HG03060 (cell line): ENCODE results near the gene MAPK4.

Experiments used
- ATAC-seq: cut with Tn5 transposase; IDR thresholded peaks from one replicate; pipeline ENCODE4 v1.9.1; 2021; ENCODE audit warnings: low read depth, moderate number of reproducible peaks; ENCODE audit not compliant: unreplicated experiment

The MAPK4 gene

DNA sequence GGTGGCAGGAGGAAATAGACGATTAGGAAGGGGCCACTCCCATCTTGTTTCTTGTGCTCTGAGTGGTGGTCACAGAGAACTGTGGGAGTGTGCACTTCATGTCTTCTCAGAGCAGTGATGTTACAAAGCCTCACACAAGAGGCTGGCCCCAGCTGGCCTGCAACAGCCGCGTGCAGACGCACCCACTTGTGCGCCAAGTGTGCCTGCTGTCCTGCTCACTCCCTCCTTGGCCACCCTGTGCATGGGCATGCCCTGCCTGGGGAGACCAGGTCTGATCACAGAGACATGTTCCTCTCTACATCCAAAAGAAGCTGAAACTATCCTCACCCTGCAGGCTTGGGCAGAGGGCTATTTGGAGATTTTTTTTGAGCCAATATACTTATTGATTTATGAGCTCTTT lies 151.5 kb downstream of the MAPK4 start:
- ATAC-seq, result no peak

- no peak for ATAC-seq
Observed at GRCh38 chr18:50715919-50716318, 156.0 kb downstream of the MAPK4 start.

GRCh38 chr18:50716902-50717301 lies 157.0 kb downstream of the MAPK4 start:
- ATAC-seq, result no peak

GRCh38 chr18:50717563-50717962 lies 157.7 kb downstream of the MAPK4 start:
- ATAC-seq, result no peak

DNA sequence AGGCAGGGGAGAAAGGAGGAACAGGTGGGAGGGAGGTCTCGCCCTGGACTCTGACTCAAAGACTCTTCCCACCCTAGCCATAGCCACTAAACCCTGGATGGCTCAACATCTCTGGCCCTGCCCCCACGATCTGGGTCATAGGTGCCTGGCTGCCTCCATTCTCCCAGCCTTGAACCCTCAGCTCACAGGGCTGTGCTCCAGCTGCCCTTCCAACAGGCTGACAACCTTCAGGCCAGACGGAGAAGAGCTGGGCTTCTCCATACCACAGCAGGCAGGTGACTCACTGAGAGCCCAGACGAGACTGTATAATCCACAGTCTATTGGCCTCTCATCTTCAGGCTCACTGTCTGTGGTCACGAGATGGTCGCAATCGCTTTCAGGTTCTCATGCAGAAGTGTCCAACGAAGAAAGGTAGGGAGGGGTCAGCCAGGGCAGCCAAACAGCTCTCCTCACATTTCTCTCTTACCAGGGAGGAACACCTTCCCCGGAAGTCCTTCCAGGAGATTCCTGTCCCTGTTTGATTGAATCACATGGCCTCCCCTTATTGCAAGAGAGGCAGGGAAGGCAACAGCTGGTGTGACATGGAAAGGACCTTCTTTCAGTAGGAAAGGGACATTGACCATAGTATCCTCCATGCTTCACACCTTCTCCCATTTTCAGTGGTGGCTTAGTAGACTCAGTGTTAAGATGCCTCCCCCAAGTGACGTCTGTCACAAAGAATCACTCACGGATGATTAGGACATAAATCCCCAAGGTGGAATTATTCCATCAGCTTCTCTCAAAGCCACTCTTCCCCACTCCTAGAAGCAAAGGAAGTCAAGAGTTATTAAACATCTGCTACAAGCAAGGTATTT lies 159.8 kb downstream of the MAPK4 start:
- ATAC-seq, result no peak

DNA sequence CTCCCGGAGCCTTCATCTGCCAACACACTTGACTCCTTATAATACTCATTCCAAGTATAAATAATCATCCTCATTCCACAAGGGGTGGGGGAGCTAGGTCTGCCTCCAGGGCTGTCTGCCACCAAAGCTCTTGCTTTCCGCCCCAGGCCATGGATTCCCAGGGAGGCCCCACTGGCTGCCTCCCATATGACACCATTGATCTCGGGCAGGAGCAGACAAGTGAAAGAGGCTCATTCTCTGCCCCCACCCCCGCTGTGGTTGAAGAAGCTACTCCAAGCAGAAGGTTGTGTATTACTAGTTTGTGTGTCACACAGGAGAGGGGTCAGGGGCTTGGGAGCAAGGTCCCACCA lies 160.4 kb downstream of the MAPK4 start:
- no peak for ATAC-seq

- ATAC-seq, result no peak
Observed at GRCh38 chr18:50721006-50721405, 161.1 kb downstream of the MAPK4 start.

DNA sequence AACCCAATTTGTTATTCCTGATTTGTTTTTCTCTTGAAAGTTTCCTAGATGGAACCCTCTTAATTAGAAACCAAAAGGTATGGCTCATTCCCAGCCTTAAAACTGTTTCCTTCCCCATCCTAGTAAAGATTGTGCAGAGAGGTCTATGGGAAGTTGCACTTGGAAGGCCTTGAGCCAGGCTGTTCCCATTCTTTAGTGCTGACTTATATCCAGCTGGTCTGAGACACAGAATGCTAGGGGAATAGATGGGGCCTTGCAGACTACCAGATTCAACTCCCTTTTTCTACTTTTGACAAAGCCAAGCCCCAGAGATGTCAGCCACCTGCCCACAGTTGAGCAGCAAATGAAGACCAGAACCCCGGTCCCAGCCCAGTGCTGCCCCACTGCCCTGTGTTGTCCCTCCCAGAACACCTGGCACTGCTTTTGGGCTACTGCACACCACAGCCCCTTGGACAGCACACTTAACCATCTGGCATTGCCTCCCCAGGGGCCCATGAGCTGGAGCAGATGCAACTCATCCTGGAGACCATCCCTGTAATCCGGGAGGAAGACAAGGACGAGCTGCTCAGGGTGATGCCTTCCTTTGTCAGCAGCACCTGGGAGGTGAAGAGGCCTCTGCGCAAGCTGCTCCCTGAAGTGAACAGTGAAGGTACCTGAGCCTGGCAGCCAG lies 161.7 kb downstream of the MAPK4 start:
- ATAC-seq, result no peak

- no peak for ATAC-seq
Observed at GRCh38 chr18:50722311-50722710, 162.4 kb downstream of the MAPK4 start.

DNA sequence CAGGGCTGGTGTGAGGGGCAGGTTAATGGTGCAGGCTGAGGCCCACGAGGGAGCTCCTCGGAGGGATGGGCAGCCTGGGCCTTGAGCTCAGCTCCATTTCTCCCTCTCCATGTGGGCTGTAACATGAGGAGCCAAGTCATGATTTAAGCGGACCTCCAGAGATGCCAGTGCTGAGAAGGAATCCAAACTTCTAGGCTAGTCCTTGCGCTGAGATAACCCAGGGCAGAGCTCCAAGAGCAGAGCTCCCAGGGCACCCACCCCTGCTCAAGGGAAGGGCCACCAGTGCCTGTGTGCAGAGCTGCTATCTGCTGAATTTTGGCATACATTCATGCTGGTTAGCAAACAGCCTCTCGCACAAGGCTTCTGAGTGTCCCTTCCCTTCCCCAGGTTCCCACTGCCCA lies 164.9 kb downstream of the MAPK4 start:
- no peak for ATAC-seq

GRCh38 chr18:50726960-50727589 lies 167.2 kb downstream of the MAPK4 start:
- peak; percentile 81 for ATAC-seq

- ATAC-seq, result no peak
Observed at GRCh38 chr18:50727721-50728471, 168.0 kb downstream of the MAPK4 start.

DNA sequence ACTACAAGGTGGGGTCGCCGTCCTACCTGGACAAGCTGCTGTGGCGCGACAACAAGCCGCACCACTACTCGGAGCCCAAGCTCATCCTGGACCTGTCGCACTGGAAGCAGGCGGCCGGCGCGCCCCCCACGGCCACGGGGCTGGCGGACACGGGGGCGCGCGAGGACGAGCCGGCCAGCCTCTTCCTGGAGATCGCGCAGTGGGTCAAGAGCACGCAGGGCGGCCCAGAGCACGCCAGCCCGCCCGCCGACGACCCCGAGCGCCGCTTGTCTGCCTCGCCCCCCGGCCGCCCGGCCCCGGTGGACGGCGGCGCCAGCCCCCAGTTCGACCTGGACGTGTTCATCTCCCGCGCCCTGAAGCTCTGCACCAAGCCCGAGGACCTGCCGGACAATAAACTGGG lies 169.5 kb downstream of the MAPK4 start:
- ATAC-seq, result no peak

DNA sequence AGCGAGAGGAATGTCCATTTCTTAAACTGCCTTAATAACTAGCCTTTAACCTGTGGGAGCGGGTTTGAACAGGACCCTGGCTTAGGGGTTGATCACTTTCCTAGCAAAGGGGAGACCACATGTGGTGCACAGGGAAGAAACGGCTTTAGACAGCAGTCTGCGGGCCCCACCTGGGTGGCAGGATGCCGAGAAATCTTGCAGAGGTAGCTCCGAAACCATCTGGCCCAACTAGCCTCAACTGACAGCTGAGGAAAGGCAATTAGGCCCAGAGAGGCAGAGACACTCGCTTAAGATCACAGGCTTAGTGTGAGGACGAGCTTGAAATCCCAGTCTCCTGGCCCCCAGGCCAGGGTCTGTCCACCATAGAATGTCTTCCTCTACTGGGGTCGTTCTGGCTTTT lies 170.1 kb downstream of the MAPK4 start:
- ATAC-seq, result no peak

GRCh38 chr18:50734342-50734741 lies 174.5 kb downstream of the MAPK4 start:
- ATAC-seq, result no peak

GRCh38 chr18:50734886-50735285 lies 175.0 kb downstream of the MAPK4 start:
- ATAC-seq, result no peak

DNA sequence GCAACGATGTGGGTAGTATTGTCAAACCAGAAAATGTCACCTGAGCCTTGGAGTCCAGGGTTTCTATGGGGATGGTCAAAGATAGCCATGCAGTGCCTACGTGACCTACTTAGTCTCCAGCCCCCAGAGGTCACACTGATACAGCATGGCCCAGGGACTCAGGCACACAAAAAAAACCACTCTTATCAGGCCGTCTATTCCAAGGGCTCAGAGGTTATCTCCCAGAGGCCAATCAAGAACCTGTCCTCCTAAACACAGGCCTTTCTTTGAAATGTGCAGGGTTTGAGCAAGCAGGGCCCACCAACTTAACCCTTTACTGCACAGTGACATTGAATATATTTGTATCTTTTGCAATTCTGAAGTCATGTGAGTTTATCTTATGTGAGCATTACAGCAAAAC lies 177.2 kb downstream of the MAPK4 start:
- no peak for ATAC-seq

DNA sequence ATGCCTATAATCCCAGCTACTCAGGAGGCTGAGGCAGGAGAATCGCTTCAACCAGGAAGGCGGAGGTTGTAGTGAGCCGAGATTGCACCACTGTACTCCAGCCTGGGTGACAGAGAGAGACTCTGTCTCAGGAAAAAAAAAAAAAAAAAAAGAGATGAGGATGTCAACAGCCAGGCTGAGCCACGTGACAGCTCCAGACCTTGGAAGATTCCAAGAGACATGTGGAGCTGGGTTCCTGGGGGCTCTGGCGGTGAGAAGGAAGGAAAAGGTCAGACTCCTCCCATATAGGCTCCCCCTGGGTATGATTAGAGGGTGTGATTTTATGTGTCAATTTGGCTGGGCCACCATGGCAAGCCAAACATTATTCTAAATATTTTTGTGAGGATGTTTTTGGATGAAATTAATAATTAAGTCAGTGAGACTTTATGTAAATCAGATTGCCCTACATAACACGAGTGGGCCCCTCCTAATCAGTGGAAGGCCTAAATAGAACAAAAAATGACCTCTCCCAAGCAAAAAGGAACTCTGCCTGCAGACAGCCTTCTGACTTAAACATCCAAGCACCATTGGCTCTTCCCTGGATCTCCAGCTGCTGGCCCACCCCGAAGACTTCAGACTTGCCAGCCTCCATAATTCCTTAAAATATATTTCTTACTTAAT lies 178.3 kb downstream of the MAPK4 start:
- ATAC-seq, result no peak

GRCh38 chr18:50742952-50743351 lies 183.1 kb downstream of the MAPK4 start:
- no peak for ATAC-seq

GRCh38 chr18:50744253-50744652 lies 184.4 kb downstream of the MAPK4 start:
- no peak for ATAC-seq
